ENCODE measurements around the gene THPO.

THPO gene

DNA sequence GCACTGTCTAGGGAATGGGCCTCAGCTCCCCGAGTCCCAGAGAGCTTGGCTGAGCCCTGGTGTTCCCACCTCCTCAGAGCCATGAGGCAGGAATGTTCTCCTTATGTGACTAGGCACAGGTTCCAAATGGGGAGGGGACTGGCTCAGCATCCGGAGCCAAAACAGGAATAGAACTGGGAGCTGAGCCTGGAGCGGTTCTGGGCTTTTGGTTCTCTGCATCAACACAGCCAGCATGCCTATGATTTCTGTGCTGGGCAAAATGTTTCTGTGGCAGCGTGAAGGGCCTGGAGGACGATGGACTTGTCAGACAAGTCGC lies 40.6 kb downstream of the THPO start, which contains the start of gene FAM131A:
TSS of gene FAM131A (plus strand) at position 202 of the 316 bp plus-strand sequence. CDS start at position 233, 31 bp downstream.
- TF ChIP-seq Cebpa-rat (IDR thresholded peaks at IDR 0.05) = no peak
- Histone ChIP-seq H3K4me1 (peaks cover 52 to 84% (median 60%) of the 10 kb centered on the region in 10 experiments), H4K20me1 (peaks cover 43 to 83% (median 63%) of the 10 kb centered on the region in 11 experiments; a peak in 21 of 22 replicates), H3K4me3 (peak within 1 kb of the TSS; percentile 63 to 81 (median 70)), H3K27me3 (peaks cover 0 to 15% (median 0%) of the 10 kb centered on the region in 11 experiments; a peak in 6 of 22 replicates), H3K4me2 (peak within 1 kb of the TSS; percentile 93 to 99 (median 98)), H3K36me3 (peaks cover 29 to 40% (median 37%) of the 10 kb centered on the region in 11 experiments), H3K9me3 (replicated peaks in 1 of 11) (no peaks in the 10 kb centered on the region), H3K9ac (peak within 1 kb of the TSS; percentile 69 to 86 (median 78)), H3K27ac (peak within 1 kb of the TSS; percentile 20 to 76 (median 63); a peak in 18 of 22 replicates)

DNA sequence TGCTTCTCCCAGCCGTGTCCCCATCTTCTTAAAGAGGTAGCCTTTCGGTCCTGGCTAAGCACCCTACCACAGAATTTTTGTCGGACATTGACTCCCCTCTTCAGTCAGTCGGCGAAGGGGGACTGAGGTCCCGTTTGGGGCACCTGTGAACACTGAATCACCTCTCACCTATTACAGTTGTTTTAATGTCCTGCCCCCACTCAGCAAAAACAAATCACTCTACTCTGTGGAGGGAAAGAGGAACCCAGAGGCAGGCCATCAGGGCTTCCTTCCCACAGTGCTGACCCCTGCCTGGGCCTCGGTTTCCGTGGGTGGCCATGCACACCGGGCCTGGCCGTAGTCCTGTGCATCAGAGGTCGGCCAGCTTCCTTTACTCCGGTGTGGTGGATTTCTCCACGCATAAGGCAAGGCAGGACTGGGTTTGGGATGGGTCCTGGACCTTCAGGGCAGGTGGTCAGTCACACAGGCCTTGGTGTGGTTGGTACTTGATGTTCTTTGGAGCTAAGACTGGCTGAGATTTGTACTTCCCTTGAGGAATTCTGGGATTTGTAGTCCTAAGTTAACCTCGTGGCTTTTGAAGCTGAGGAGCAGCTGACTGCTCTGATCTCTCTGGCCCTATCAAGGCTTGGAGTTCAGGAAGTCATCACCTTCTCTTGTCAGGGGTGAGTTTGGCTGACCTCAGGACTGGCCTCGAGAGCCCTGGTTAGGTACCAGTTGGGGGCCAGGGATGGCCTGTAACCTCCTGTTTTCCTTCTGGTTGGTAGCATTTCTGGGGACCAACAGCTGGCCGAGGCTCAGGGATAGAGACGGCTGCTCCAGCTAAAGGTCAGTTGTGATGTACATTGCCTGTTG lies 41.2 kb downstream of the THPO start:
- peak overlapping the region in 10 of 11 experiments; percentile 45 to 76 (median 65); a peak in 20 of 22 replicates for H3K27ac ChIP-seq
- H3K4me1 ChIP-seq = peaks cover 52 to 86% (median 60%) of the 10 kb centered on the region in 10 experiments
- H3K4me2 ChIP-seq = peak overlapping the region; percentile 93 to 99 (median 98)

GRCh38 chr3:184335661-184336546 lies 42.1 kb downstream of the THPO start:
- H3K9ac ChIP-seq = peak overlapping the region; percentile 69 to 86 (median 78)
- H3K4me1 ChIP-seq = peaks cover 44 to 80% (median 53%) of the 10 kb centered on the region in 10 experiments
- H3K36me3 ChIP-seq = peaks cover 44 to 47% (median 45%) of the 10 kb centered on the region in 11 experiments
- H3K27me3 ChIP-seq = peaks cover 0 to 15% (median 0%) of the 10 kb centered on the region in 11 experiments; a peak in 6 of 22 replicates
- H4K20me1 ChIP-seq = peaks cover 58 to 93% (median 75%) of the 10 kb centered on the region in 11 experiments; a peak in 21 of 22 replicates
- peak overlapping the region; percentile 93 to 99 (median 98) for H3K4me2 ChIP-seq
- peak overlapping the region; percentile 63 to 81 (median 70) for H3K4me3 ChIP-seq
- peak overlapping the region; percentile 45 to 76 (median 63); a peak in 21 of 22 replicates for H3K27ac ChIP-seq
- TF ChIP-seq Cebpa-rat (IDR thresholded peaks at IDR 0.05) = no peak
- no peaks in the 10 kb centered on the region for H3K9me3 ChIP-seq (replicated peaks in 1 of 11)

More for the DNA sequence above, 41.2 kb downstream of the THPO start:
- H3K4me3 ChIP-seq = peak overlapping the region; percentile 63 to 81 (median 70)
- H3K27me3 ChIP-seq = peaks cover 0 to 15% (median 0%) of the 10 kb centered on the region in 11 experiments; a peak in 6 of 22 replicates
- peak overlapping the region; percentile 69 to 86 (median 78) for H3K9ac ChIP-seq
- H4K20me1 ChIP-seq = peaks cover 49 to 89% (median 67%) of the 10 kb centered on the region in 11 experiments; a peak in 21 of 22 replicates
- TF ChIP-seq Cebpa-rat (IDR thresholded peaks at IDR 0.05) = no peak
- H3K36me3 ChIP-seq = peaks cover 35 to 40% (median 39%) of the 10 kb centered on the region in 11 experiments
- no peaks in the 10 kb centered on the region for H3K9me3 ChIP-seq (replicated peaks in 1 of 11)

- peaks cover 64 to 97% (median 82%) of the 10 kb centered on the region in 11 experiments; a peak in 21 of 22 replicates for H4K20me1 ChIP-seq
- H3K4me2 ChIP-seq = peak overlapping the region; percentile 93 to 99 (median 98)
- TF ChIP-seq Cebpa-rat (IDR thresholded peaks at IDR 0.05) = no peak
- peak overlapping the region; percentile 63 to 81 (median 70); a peak in 16 of 20 replicates for H3K4me3 ChIP-seq
- H3K27ac ChIP-seq = peak overlapping the region in 10 of 11 experiments; percentile 31 to 76 (median 63); a peak in 16 of 22 replicates
- H3K9ac ChIP-seq = peak overlapping the region; percentile 69 to 86 (median 78); a peak in 19 of 22 replicates
- H3K9me3 ChIP-seq (replicated peaks in 1 of 11) = no peaks in the 10 kb centered on the region
- peaks cover 38 to 73% (median 50%) of the 10 kb centered on the region in 10 experiments for H3K4me1 ChIP-seq
- peaks cover 50 to 54% (median 52%) of the 10 kb centered on the region in 11 experiments for H3K36me3 ChIP-seq
- H3K27me3 ChIP-seq = peaks cover 0 to 15% (median 0%) of the 10 kb centered on the region in 11 experiments; a peak in 6 of 22 replicates
Observed at GRCh38 chr3:184335291-184335660, 42.7 kb downstream of the THPO start.

- peaks cover 0 to 15% (median 0%) of the 10 kb centered on the region in 11 experiments; a peak in 6 of 22 replicates for H3K27me3 ChIP-seq
- TF ChIP-seq Cebpa-rat (IDR thresholded peaks at IDR 0.05) = no peak
- peak overlapping the region in 2 of 11 experiments; percentile 93 to 98; a peak in 3 of 22 replicates for H3K4me2 ChIP-seq
- no peaks in the 10 kb centered on the region for H3K9me3 ChIP-seq (replicated peaks in 1 of 11)
- peaks cover 71 to 99% (median 86%) of the 10 kb centered on the region in 11 experiments; a peak in 21 of 22 replicates for H4K20me1 ChIP-seq
- no peak overlapping the region for H3K4me3 ChIP-seq
- peak overlapping the region in 7 of 11 experiments; percentile 11 to 83 (median 78); a peak in 7 of 22 replicates for H3K9ac ChIP-seq
- H3K27ac ChIP-seq = peak overlapping the region in 3 of 11 experiments; percentile 16 to 71 (median 38); a peak in 5 of 22 replicates
- peaks cover 32 to 67% (median 45%) of the 10 kb centered on the region in 10 experiments for H3K4me1 ChIP-seq
- peaks cover 57 to 60% (median 58%) of the 10 kb centered on the region in 11 experiments for H3K36me3 ChIP-seq
Observed at GRCh38 chr3:184334470-184335158, 43.4 kb downstream of the THPO start.

- Histone ChIP-seq H3K4me1 (peaks cover 22 to 58% (median 36%) of the 10 kb centered on the region in 10 experiments), H3K36me3 (peaks cover 66 to 70% (median 68%) of the 10 kb centered on the region in 11 experiments), H3K27ac (0 out of 22 replicates have a peak overlapping the region, but pooled peaks of 1 of the 11 experiments have one; percentile 9), H4K20me1 (peaks cover 74 to 99% (median 86%) of the 10 kb centered on the region in 11 experiments; a peak in 21 of 22 replicates), H3K4me2 (no peak overlapping the region), H3K9me3 (replicated peaks in 1 of 11) (no peaks in the 10 kb centered on the region), H3K4me3 (no peak overlapping the region), H3K27me3 (peaks cover 0 to 9% (median 0%) of the 10 kb centered on the region in 11 experiments; a peak in 6 of 22 replicates), H3K9ac (peak overlapping the region in 6 of 11 experiments; percentile 10 to 61 (median 22); a peak in 7 of 22 replicates)
- TF ChIP-seq Cebpa-rat (IDR thresholded peaks at IDR 0.05) = no peak
Observed at GRCh38 chr3:184333700-184334099, 44.3 kb downstream of the THPO start.

GRCh38 chr3:184333190-184333589 lies 44.8 kb downstream of the THPO start:
- H3K4me2 ChIP-seq = no peak overlapping the region
- peaks cover 17 to 52% (median 31%) of the 10 kb centered on the region in 10 experiments for H3K4me1 ChIP-seq
- no peaks in the 10 kb centered on the region for H3K9me3 ChIP-seq (replicated peaks in 1 of 11)
- peaks cover 71 to 75% (median 73%) of the 10 kb centered on the region in 11 experiments for H3K36me3 ChIP-seq
- H3K27me3 ChIP-seq = peaks cover 0 to 5% (median 0%) of the 10 kb centered on the region in 11 experiments; a peak in 5 of 22 replicates
- TF ChIP-seq Cebpa-rat (IDR thresholded peaks at IDR 0.05) = no peak
- H3K9ac ChIP-seq = peak overlapping the region in 7 of 11 experiments; percentile 10 to 61 (median 20); a peak in 7 of 22 replicates
- H3K4me3 ChIP-seq = no peak overlapping the region
- H3K27ac ChIP-seq = no peak overlapping the region
- peaks cover 74 to 99% (median 87%) of the 10 kb centered on the region in 11 experiments; a peak in 21 of 22 replicates for H4K20me1 ChIP-seq

Measured in BLaER1 treated with 17β-estradiol and CSF1 and Interleukin-3, amounts not matched to agents 10 nM and 100 nM (cell line).